Endothelial cell of umbilical vein (primary cell): ENCODE measurements around the gene ATP13A4. TPM values are rescaled to one million over a fixed set of nuclear protein-coding genes. Genes with fewer than 3 reads are reported as not detected.

Source experiments
- BruUV-seq: library from RNA; stranded (reverse); fragments of 400-500 nt; replicated peaks from 2 replicates; lab custom pipeline; 2021; lab: Mats Ljungman, UMichigan
- CTCF ChIA-PET: fragments of 300-600, 350-600 bp; sonication (Branson Sonifier 250); formaldehyde crosslinking; loops from one replicate; lab custom pipeline; 2021; ENCODE audit warnings: antibody characterized with exemption, inconsistent platforms; lab: Charles Lee
- POLR2A ChIA-PET: fragments of 300-600, 350-600 bp; sonication (Branson Sonifier 250); formaldehyde crosslinking; loops from one replicate; lab custom pipeline; 2021; ENCODE audit warnings: antibody characterized with exemption, inconsistent platforms; lab: Charles Lee
- DNase-seq: peaks from one replicate; pipeline ENCODE4 v3.0.0-alpha.2; 2011; ENCODE audit warnings: low read depth, low spot score
- FAIRE-seq: peaks from 2 replicates; lab custom pipeline; 2011; peaks lifted over from hg19 to GRCh38; lab: Jason Lieb, UNC
- H2AFZ ChIP-seq: 2 replicates; pipeline ENCODE4 v1.6.0; 2012; ENCODE audit warnings: low read depth, low read length, control low read depth, inconsistent platforms
- H3K27ac ChIP-seq: 2 replicates; pipeline ENCODE4 v1.5.1; 2011; ENCODE audit warnings: low read depth, mild to moderate bottlenecking, control low read depth, low read length, moderate library complexity; ENCODE audit not compliant: insufficient read depth
- H3K27me3 ChIP-seq, 2 experiments: 2 replicates each; pipeline versions ENCODE4 v1.6.0 to v1.6.1; 2011; ENCODE audit warnings: low read length in 2 of 2, mixed read lengths in 1 of 2; ENCODE audit not compliant: control insufficient read depth in 2 of 2, insufficient read depth in 2 of 2
- H3K36me3 ChIP-seq, 2 experiments: 2 replicates in 1 of 2; 3 replicates in 1 of 2; pipeline ENCODE4 v1.5.1; 2011; ENCODE audit warnings: low read length in 2 of 2, mild to moderate bottlenecking in 1 of 2, moderate library complexity in 1 of 2; ENCODE audit not compliant: control insufficient read depth in 2 of 2, insufficient read depth in 2 of 2; ENCODE audit errors: extremely low read depth in 1 of 2
- H3K4me1 ChIP-seq: 3 replicates; pipeline ENCODE4 v1.5.1; 2011; ENCODE audit warnings: mild to moderate bottlenecking, low read length; ENCODE audit not compliant: control insufficient read depth, insufficient read depth; ENCODE audit errors: extremely low read depth
- H3K4me2 ChIP-seq: 2 replicates; pipeline ENCODE4 v1.6.1; 2011; ENCODE audit warnings: low read length, control low read depth, mixed read lengths; ENCODE audit not compliant: insufficient read depth
- H3K4me3 ChIP-seq, 3 experiments: fragments of 200-600 bp in 1 of 3; sonication (generic), shearing (Covaris generic) in 1 of 3; replicated peaks in 1 of 3; 2 replicates each; pipeline ENCODE4 v1.5.1; 2011 to 2016; ENCODE audit warnings: control low read depth in 3 of 3, low read length in 3 of 3, mild to moderate bottlenecking in 2 of 3, inconsistent platforms in 1 of 3, low read depth in 1 of 3, moderate library complexity in 1 of 3; ENCODE audit not compliant: insufficient read depth in 1 of 3
- H3K79me2 ChIP-seq: 2 replicates; pipeline ENCODE4 v1.6.0; 2012; ENCODE audit warnings: low read length, inconsistent platforms; ENCODE audit not compliant: control insufficient read depth, insufficient read depth
- H3K9ac ChIP-seq: replicated peaks from 2 replicates; pipeline ENCODE3; 2011; ENCODE audit warnings: low read length, control low read depth; ENCODE audit not compliant: insufficient read depth; ENCODE audit errors: extremely low read depth
- H3K9me1 ChIP-seq: replicated peaks from 3 replicates; pipeline ENCODE4 v1.6.0; 2011; ENCODE audit warnings: mild to moderate bottlenecking, low read length; ENCODE audit not compliant: control insufficient read depth, insufficient read depth; ENCODE audit errors: extremely low read depth
- H3K9me3 ChIP-seq: replicated peaks from 2 replicates; pipeline ENCODE4 v1.5.1; 2012; ENCODE audit warnings: low read length, inconsistent platforms; ENCODE audit not compliant: control insufficient read depth, insufficient read depth
- H4K20me1 ChIP-seq: replicated peaks from 2 replicates; pipeline ENCODE3; 2011; ENCODE audit warnings: mild to moderate bottlenecking, low read length; ENCODE audit not compliant: control insufficient read depth, insufficient read depth; ENCODE audit errors: extremely low read depth
- EZH2 ChIP-seq: IDR thresholded peaks from 2 replicates; pipeline ENCODE4 v1.6.1; 2012; ENCODE audit warnings: borderline replicate concordance, low read depth, mild to moderate bottlenecking, moderate library complexity, low read length, inconsistent platforms; ENCODE audit not compliant: severe bottlenecking
- FOS ChIP-seq: IDR thresholded peaks from 2 replicates; pipeline ENCODE4 v1.6.1; 2011; ENCODE audit warnings: mild to moderate bottlenecking, low read length, moderate library complexity, borderline replicate concordance; ENCODE audit not compliant: insufficient read depth
- GATA2 ChIP-seq: IDR thresholded peaks from 2 replicates; pipeline ENCODE4 v1.7.0; 2011; ENCODE audit warnings: low read depth, mild to moderate bottlenecking, moderate library complexity, mixed read lengths, low read length; ENCODE audit not compliant: insufficient read length, insufficient read depth
- JUN ChIP-seq: IDR thresholded peaks from 2 replicates; pipeline ENCODE4 v1.6.1; 2011; ENCODE audit warnings: borderline replicate concordance, low read depth; ENCODE audit not compliant: insufficient read length, insufficient read depth
- MAX ChIP-seq: IDR thresholded peaks from 2 replicates; pipeline ENCODE4 v1.6.1; 2011; ENCODE audit not compliant: insufficient read depth, insufficient read length
- MYC ChIP-seq: IDR thresholded peaks from one replicate; pipeline ENCODE4 v1.6.1; 2011; ENCODE audit warnings: mild to moderate bottlenecking, low read depth, low read length
- POLR2A ChIP-seq: IDR thresholded peaks from 2 replicates; pipeline ENCODE4 v1.6.1; 2012; ENCODE audit warnings: low read depth, mild to moderate bottlenecking, control low read depth, low read length
- POLR2AphosphoS5 ChIP-seq: IDR thresholded peaks from 2 replicates; pipeline ENCODE4 v1.6.1; 2012; ENCODE audit warnings: low read depth, mild to moderate bottlenecking, control low read depth, low read length, moderate library complexity; ENCODE audit not compliant: insufficient read depth
- dilution Hi-C: fragments of 300-500 bp; cut with MboI; formaldehyde crosslinking; loops from one replicate; pipeline ENCODE4 v1.15.0; 2019; ENCODE audit warnings: low sequenced_read_pairs; ENCODE audit not compliant: extremely low pct_ligation_motif_present
- intact Hi-C: fragments of 100-400 bp; cut with micrococcal nuclease; formaldehyde crosslinking; loops from one replicate; pipeline ENCODE4 v1.10.0; 2022
- polyA plus RNA-seq, 4 experiments: library from polyadenylated mRNA; depleted of rRNA in 3 of 4; stranded (reverse) in 3 of 4; unstranded in 1 of 4; fragments of >200 nt; gene quantifications; 2 replicates each; pipeline versions ENCODE4 v1.2.1 to v1.2.3, GENCODE V29; 2011 to 2012; ENCODE audit warnings: missing spikeins in 1 of 4
- total RNA-seq: library from RNA; stranded (reverse); gene quantifications from 2 replicates; pipeline ENCODE4 v1.2.3, GENCODE V29; 2021
- TF ChIP-seq, protein P1 (sequence below), 2 donors: IDR thresholded peaks; 1 replicate in 1 of 2; 2 replicates in 1 of 2; pipeline ENCODE4 v1.5.1; 2011; ENCODE audit warnings: low read length in 2 of 2, mild to moderate bottlenecking in 2 of 2, moderate library complexity in 2 of 2, control low read depth in 1 of 2, inconsistent platforms in 1 of 2, low read depth in 1 of 2; ENCODE audit not compliant: insufficient read depth in 1 of 2; ENCODE audit errors: extremely low read depth in 1 of 2

The ATP13A4 gene
- total and polyA plus RNA-seq, 2 donors (not counting 3 experiments of a cell fraction or from before 2014, with no cell fraction given): not detected

DNA sequence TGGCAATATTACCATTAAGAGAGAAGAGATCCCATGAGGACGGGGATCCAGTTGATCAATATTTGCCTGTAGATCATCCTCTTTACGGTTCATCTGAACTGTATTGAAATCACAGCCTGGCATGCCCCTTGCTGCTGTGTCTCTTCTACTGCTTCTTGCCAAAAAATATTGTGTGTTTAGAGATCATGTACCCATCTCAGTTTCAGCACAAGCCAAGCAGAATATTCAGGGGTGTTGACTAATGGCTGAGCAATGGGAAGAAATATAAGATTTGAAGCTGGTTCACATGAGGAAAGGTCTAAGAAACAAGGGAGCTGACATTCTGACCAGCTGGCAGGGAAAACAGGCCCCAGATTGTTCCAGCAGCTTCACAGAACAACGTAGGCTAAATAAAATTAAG, 197.4 kb downstream of the ATP13A4 start:
- Histone ChIP-seq H3K36me3 (no peaks in the 10 kb centered on the region), H3K4me1 (no peaks in the 10 kb centered on the region), H3K27ac (no peak overlapping the region), H3K9ac (no peak overlapping the region), H3K9me1 (no peaks in the 10 kb centered on the region), H2AFZ (no peak overlapping the region), H3K4me2 (no peak overlapping the region), H3K79me2 (no peaks in the 10 kb centered on the region), H3K9me3 (no peaks in the 10 kb centered on the region), H3K4me3 (no peak overlapping the region), H4K20me1 (no peaks in the 10 kb centered on the region), H3K27me3 (no peaks in the 10 kb centered on the region)
- BruUV-seq: no TSS peak
- FAIRE-seq (no peak), DNase-seq (no peak)
- ChIA-PET CTCF (no interaction called here), POLR2A (no interaction called here)
- dilution Hi-C loops (no loop called here), intact Hi-C loops (no loop called here)
- TF ChIP-seq MYC: no peak
- TF ChIP-seq EZH2: no peak
- TF ChIP-seq MAX: no peak
- no peak for TF ChIP-seq POLR2A
- TF ChIP-seq POLR2AphosphoS5: no peak
- TF ChIP-seq, protein P1, sequence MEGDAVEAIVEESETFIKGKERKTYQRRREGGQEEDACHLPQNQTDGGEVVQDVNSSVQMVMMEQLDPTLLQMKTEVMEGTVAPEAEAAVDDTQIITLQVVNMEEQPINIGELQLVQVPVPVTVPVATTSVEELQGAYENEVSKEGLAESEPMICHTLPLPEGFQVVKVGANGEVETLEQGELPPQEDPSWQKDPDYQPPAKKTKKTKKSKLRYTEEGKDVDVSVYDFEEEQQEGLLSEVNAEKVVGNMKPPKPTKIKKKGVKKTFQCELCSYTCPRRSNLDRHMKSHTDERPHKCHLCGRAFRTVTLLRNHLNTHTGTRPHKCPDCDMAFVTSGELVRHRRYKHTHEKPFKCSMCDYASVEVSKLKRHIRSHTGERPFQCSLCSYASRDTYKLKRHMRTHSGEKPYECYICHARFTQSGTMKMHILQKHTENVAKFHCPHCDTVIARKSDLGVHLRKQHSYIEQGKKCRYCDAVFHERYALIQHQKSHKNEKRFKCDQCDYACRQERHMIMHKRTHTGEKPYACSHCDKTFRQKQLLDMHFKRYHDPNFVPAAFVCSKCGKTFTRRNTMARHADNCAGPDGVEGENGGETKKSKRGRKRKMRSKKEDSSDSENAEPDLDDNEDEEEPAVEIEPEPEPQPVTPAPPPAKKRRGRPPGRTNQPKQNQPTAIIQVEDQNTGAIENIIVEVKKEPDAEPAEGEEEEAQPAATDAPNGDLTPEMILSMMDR (IDR thresholded peaks at IDR 0.05; ENCODE audit: extremely low read depth in 1 of 2, insufficient read depth in 1 of 2, low read depth in 1 of 2, low read length in 2 of 2): no peak
- TF ChIP-seq GATA2: no peak
- no peak for TF ChIP-seq FOS
- no peak for TF ChIP-seq JUN
